Astrocyte (in vitro differentiated cells and primary cell): ENCODE measurements around the gene NCF4. TPM values are rescaled to one million over a fixed set of nuclear protein-coding genes. Genes with fewer than 3 reads are reported as not detected.

Experiments used
- DNase-seq: peaks from one replicate; pipeline ENCODE4 v3.0.0-alpha.2; 2010; ENCODE audit warnings: low read depth
- FAIRE-seq: peaks from 2 replicates; lab custom pipeline; 2011; peaks lifted over from hg19 to GRCh38; lab: Jason Lieb, UNC
- H2AFZ ChIP-seq: 2 replicates; pipeline ENCODE4 v1.6.0; 2012; ENCODE audit warnings: low read depth, low read length, inconsistent platforms
- H3K27ac ChIP-seq: 2 replicates; pipeline ENCODE4 v1.5.1; 2011; ENCODE audit warnings: low read depth, low read length, inconsistent platforms
- H3K27me3 ChIP-seq: 2 replicates; pipeline ENCODE4 v1.6.0; 2011; ENCODE audit warnings: low read length, inconsistent platforms; ENCODE audit not compliant: insufficient read depth
- H3K36me3 ChIP-seq: 2 replicates; pipeline ENCODE4 v1.5.1; 2011; ENCODE audit warnings: low read length, inconsistent platforms; ENCODE audit not compliant: insufficient read depth
- H3K4me1 ChIP-seq: 2 replicates; pipeline ENCODE4 v1.5.1; 2011; ENCODE audit warnings: low read length, inconsistent platforms; ENCODE audit not compliant: insufficient read depth
- H3K4me2 ChIP-seq: 2 replicates; pipeline ENCODE4 v1.6.0; 2012; ENCODE audit warnings: low read length, inconsistent platforms
- H3K4me3 ChIP-seq: 2 replicates; pipeline ENCODE4 v1.5.1; 2011; ENCODE audit warnings: low read depth, mild to moderate bottlenecking, low read length, inconsistent platforms; ENCODE audit not compliant: insufficient read depth
- H3K79me2 ChIP-seq: 2 replicates; pipeline ENCODE4 v1.6.0; 2012; ENCODE audit warnings: mild to moderate bottlenecking, low read length, inconsistent platforms; ENCODE audit not compliant: insufficient read depth
- H3K9ac ChIP-seq: 2 replicates; pipeline ENCODE4 v1.6.0; 2012; ENCODE audit warnings: mild to moderate bottlenecking, low read length, inconsistent platforms
- H3K9me3 ChIP-seq: 2 replicates; pipeline ENCODE4 v1.5.1; 2012; ENCODE audit warnings: low read depth, mild to moderate bottlenecking, low read length, inconsistent platforms; ENCODE audit not compliant: insufficient read depth
- H4K20me1 ChIP-seq: 2 replicates; pipeline ENCODE4 v1.6.0; 2012; ENCODE audit warnings: low read length, inconsistent platforms; ENCODE audit not compliant: insufficient read depth
- H3K27ac Mint-ChIP-seq: one replicate; pipeline ENCODE4 v1.8.0; 2021; ENCODE audit warnings: mild to moderate bottlenecking, mixed read lengths; ENCODE audit not compliant: unreplicated experiment
- H3K27me3 Mint-ChIP-seq: one replicate; pipeline ENCODE4 v1.8.0; 2021; ENCODE audit warnings: low read depth, mixed read lengths; ENCODE audit not compliant: unreplicated experiment
- H3K36me3 Mint-ChIP-seq: one replicate; pipeline ENCODE4 v1.8.0; 2021; ENCODE audit warnings: low read depth, mixed read lengths; ENCODE audit not compliant: unreplicated experiment
- H3K4me1 Mint-ChIP-seq: one replicate; pipeline ENCODE4 v1.8.0; 2021; ENCODE audit warnings: low read depth, mixed read lengths; ENCODE audit not compliant: unreplicated experiment
- H3K4me3 Mint-ChIP-seq: one replicate; pipeline ENCODE4 v1.8.0; 2021; ENCODE audit warnings: mild to moderate bottlenecking, moderate library complexity, mixed read lengths; ENCODE audit not compliant: unreplicated experiment
- H3K9me3 Mint-ChIP-seq: one replicate; pipeline ENCODE4 v1.8.0; 2021; ENCODE audit warnings: mild to moderate bottlenecking, mixed read lengths; ENCODE audit not compliant: unreplicated experiment
- EZH2 ChIP-seq: IDR thresholded peaks from 2 replicates; pipeline ENCODE4 v1.6.1; 2012; ENCODE audit warnings: mild to moderate bottlenecking, low read length, inconsistent platforms; ENCODE audit not compliant: insufficient read depth
- total RNA-seq: library from RNA; stranded (reverse); gene quantifications from 2 replicates; pipeline ENCODE4 v1.2.1, GENCODE V29; 2021
- TF ChIP-seq, protein P1 (sequence below): IDR thresholded peaks from 2 replicates; pipeline ENCODE4 v1.5.1; 2011; ENCODE audit warnings: low read depth, mild to moderate bottlenecking, inconsistent platforms, low read length, moderate library complexity; ENCODE audit not compliant: insufficient read depth

The NCF4 gene
- total RNA-seq, 1 donor from 2014 or later: not detected

- H3K27me3 ChIP-seq: peaks cover 4% of the 10 kb centered on the region
- H3K4me1 ChIP-seq: no peaks in the 10 kb centered on the region
- H2AFZ ChIP-seq: no peak overlapping the region
- DNase-seq: no peak
- H3K36me3 ChIP-seq: no peaks in the 10 kb centered on the region
- H3K4me3 ChIP-seq: no peak overlapping the region
- Mint-ChIP-seq H3K4me3 (no peak overlapping the region), H3K4me1 (no peaks in the 10 kb centered on the region), H3K36me3 (peaks cover 7% of the 10 kb centered on the region), H3K27me3 (peaks cover 50% of the 10 kb centered on the region), H3K27ac (no peak overlapping the region), H3K9me3 (peaks cover 18% of the 10 kb centered on the region)
- H3K4me2 ChIP-seq: no peak overlapping the region
- FAIRE-seq: no peak
- H3K27ac ChIP-seq: no peak overlapping the region
- no peaks in the 10 kb centered on the region for H4K20me1 ChIP-seq
- peaks cover 3% of the 10 kb centered on the region for H3K9me3 ChIP-seq
- no peak overlapping the region for H3K9ac ChIP-seq
- H3K79me2 ChIP-seq: no peaks in the 10 kb centered on the region
- TF ChIP-seq, protein P1, sequence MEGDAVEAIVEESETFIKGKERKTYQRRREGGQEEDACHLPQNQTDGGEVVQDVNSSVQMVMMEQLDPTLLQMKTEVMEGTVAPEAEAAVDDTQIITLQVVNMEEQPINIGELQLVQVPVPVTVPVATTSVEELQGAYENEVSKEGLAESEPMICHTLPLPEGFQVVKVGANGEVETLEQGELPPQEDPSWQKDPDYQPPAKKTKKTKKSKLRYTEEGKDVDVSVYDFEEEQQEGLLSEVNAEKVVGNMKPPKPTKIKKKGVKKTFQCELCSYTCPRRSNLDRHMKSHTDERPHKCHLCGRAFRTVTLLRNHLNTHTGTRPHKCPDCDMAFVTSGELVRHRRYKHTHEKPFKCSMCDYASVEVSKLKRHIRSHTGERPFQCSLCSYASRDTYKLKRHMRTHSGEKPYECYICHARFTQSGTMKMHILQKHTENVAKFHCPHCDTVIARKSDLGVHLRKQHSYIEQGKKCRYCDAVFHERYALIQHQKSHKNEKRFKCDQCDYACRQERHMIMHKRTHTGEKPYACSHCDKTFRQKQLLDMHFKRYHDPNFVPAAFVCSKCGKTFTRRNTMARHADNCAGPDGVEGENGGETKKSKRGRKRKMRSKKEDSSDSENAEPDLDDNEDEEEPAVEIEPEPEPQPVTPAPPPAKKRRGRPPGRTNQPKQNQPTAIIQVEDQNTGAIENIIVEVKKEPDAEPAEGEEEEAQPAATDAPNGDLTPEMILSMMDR: no peak
- no peak for TF ChIP-seq EZH2
These were observed 39.4 kb downstream of the NCF4 start for GRCh38 chr22:36900225-36900624.

DNA sequence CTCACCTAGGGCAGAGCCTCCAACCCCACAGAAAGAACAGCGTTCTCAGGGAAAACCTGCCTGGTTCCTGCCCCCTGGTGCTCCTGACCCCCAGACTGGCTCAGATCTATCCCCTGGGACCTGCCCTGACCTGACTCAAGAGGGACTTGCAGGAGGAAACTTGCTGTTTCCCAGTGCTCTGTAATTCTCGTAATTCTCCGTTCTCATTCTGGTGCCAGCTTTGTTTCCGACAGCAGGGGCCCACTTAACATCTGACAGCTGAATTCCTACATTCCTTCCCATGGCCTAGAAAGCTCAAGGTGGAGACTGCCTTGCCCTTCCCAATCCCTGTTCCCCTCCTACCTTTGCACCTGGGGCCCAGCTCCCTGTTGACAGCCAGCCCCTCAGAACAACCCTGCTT is 40.1 kb downstream of the NCF4 start:
- H3K9me3 ChIP-seq: peaks cover 3% of the 10 kb centered on the region
- H3K4me1 ChIP-seq: no peaks in the 10 kb centered on the region
- no peaks in the 10 kb centered on the region for H3K36me3 ChIP-seq
- H3K36me3 Mint-ChIP-seq: peaks cover 7% of the 10 kb centered on the region
- H3K9me3 Mint-ChIP-seq: peaks cover 15% of the 10 kb centered on the region
- no peak overlapping the region for H3K4me2 ChIP-seq
- FAIRE-seq (no peak), DNase-seq (no peak)
- no peak overlapping the region for H3K4me3 Mint-ChIP-seq
- H3K9ac ChIP-seq: no peak overlapping the region
- TF ChIP-seq EZH2: no peak
- TF ChIP-seq, protein P1: no peak
- no peaks in the 10 kb centered on the region for H4K20me1 ChIP-seq
- H3K4me1 Mint-ChIP-seq: no peaks in the 10 kb centered on the region
- peaks cover 4% of the 10 kb centered on the region for H3K27me3 ChIP-seq
- no peak overlapping the region for H2AFZ ChIP-seq
- H3K27me3 Mint-ChIP-seq: peaks cover 48% of the 10 kb centered on the region
- H3K27ac ChIP-seq: no peak overlapping the region
- no peak overlapping the region for H3K27ac Mint-ChIP-seq
- H3K79me2 ChIP-seq: no peaks in the 10 kb centered on the region
- H3K4me3 ChIP-seq: no peak overlapping the region

- Histone ChIP-seq H3K9me3 (peaks cover 3% of the 10 kb centered on the region), H3K4me2 (no peak overlapping the region), H3K4me1 (no peaks in the 10 kb centered on the region), H3K4me3 (no peak overlapping the region), H3K27ac (no peak overlapping the region), H3K27me3 (peaks cover 4% of the 10 kb centered on the region), H3K9ac (no peak overlapping the region), H2AFZ (no peak overlapping the region), H3K36me3 (no peaks in the 10 kb centered on the region), H4K20me1 (no peaks in the 10 kb centered on the region), H3K79me2 (no peaks in the 10 kb centered on the region)
- H3K9me3 Mint-ChIP-seq: peaks cover 15% of the 10 kb centered on the region
- FAIRE-seq (no peak), DNase-seq (no peak)
- peaks cover 48% of the 10 kb centered on the region for H3K27me3 Mint-ChIP-seq
- no peaks in the 10 kb centered on the region for H3K4me1 Mint-ChIP-seq
- no peak overlapping the region for H3K27ac Mint-ChIP-seq
- H3K36me3 Mint-ChIP-seq: peaks cover 7% of the 10 kb centered on the region
- no peak overlapping the region for H3K4me3 Mint-ChIP-seq
- TF ChIP-seq, protein P1: no peak
- no peak for TF ChIP-seq EZH2
These were observed 40.8 kb downstream of the NCF4 start for GRCh38 chr22:36901411-36902142.
